ENCODE data around the gene IZUMO1R. TPM values are rescaled to one million over a fixed set of nuclear protein-coding genes. Genes with fewer than 3 reads are reported as not detected.
A peak's percentile ranks its signal among the peaks of the same experiment; 100 is the strongest.

Gene IZUMO1R
- total and polyA plus RNA-seq, 2 donors (not counting 3 experiments of a cell fraction or from before 2014, with no cell fraction given): not detected

GRCh38 chr11:94325681-94326080 is 21.3 kb downstream of the IZUMO1R start:
- Histone ChIP-seq H3K4me3 (replicated peaks in 1 of 3; ENCODE audit: insufficient read depth in 1 of 3, low read depth in 1 of 3, low read length in 3 of 3) (no peak overlapping the region), H3K27me3 (ENCODE audit: control insufficient read depth in 2 of 2, insufficient read depth in 2 of 2, low read length in 2 of 2) (no peaks in the 10 kb centered on the region), H3K9me1 (replicated peaks; ENCODE audit: control insufficient read depth, extremely low read depth, insufficient read depth, low read length) (no peaks in the 10 kb centered on the region), H2AFZ (ENCODE audit: low read depth, low read length) (no peak overlapping the region), H4K20me1 (replicated peaks; ENCODE audit: control insufficient read depth, extremely low read depth, insufficient read depth, low read length) (no peaks in the 10 kb centered on the region), H3K79me2 (ENCODE audit: control insufficient read depth, insufficient read depth, low read length) (no peaks in the 10 kb centered on the region), H3K9ac (replicated peaks; ENCODE audit: extremely low read depth, insufficient read depth, low read length) (no peak overlapping the region), H3K4me2 (ENCODE audit: insufficient read depth, low read length) (no peak overlapping the region), H3K36me3 (ENCODE audit: control insufficient read depth in 2 of 2, extremely low read depth in 1 of 2, insufficient read depth in 2 of 2, low read length in 2 of 2) (no peaks in the 10 kb centered on the region), H3K9me3 (replicated peaks; ENCODE audit: control insufficient read depth, insufficient read depth, low read length) (no peaks in the 10 kb centered on the region), H3K4me1 (ENCODE audit: control insufficient read depth, extremely low read depth, insufficient read depth, low read length) (no peaks in the 10 kb centered on the region), H3K27ac (ENCODE audit: insufficient read depth, low read depth, low read length) (no peak overlapping the region)
- dilution Hi-C loops (cut with MboI; ENCODE audit: extremely low pct_ligation_motif_present, low sequenced_read_pairs): no loop called here
- FAIRE-seq: peak; percentile 24
- intact Hi-C loops (cut with micrococcal nuclease): loop anchor here (1.0 to 10.0 kb wide), 3 partner anchors 89 to 403 kb away; no protein-coding TSS in a partner anchor
- peak; percentile 33 to 63 for TF ChIP-seq CTCF (IDR thresholded peaks at IDR 0.05; ENCODE audit: extremely low read depth in 1 of 2, insufficient read depth in 1 of 2, low read depth in 1 of 2, low read length in 2 of 2)
- no peak for TF ChIP-seq POLR2A (IDR thresholded peaks at IDR 0.05; ENCODE audit: low read depth, low read length)
- ChIA-PET POLR2A (no interaction called here), CTCF (interaction anchor here (1.7 kb wide), 1 partner anchor 11 kb away, joined by 4 read pairs; no protein-coding TSS in a partner anchor)
- peak; percentile 44 for DNase-seq (ENCODE audit: low read depth, low spot score)
- no TSS peak for BruUV-seq (replicated peaks)

- Histone ChIP-seq H3K36me3 (ENCODE audit: control insufficient read depth in 2 of 2, extremely low read depth in 1 of 2, insufficient read depth in 2 of 2, low read length in 2 of 2) (no peaks in the 10 kb centered on the region), H3K27me3 (ENCODE audit: control insufficient read depth in 2 of 2, insufficient read depth in 2 of 2, low read length in 2 of 2) (no peaks in the 10 kb centered on the region), H3K27ac (ENCODE audit: insufficient read depth, low read depth, low read length) (no peak overlapping the region), H3K4me1 (ENCODE audit: control insufficient read depth, extremely low read depth, insufficient read depth, low read length) (no peaks in the 10 kb centered on the region), H3K9me1 (replicated peaks; ENCODE audit: control insufficient read depth, extremely low read depth, insufficient read depth, low read length) (no peaks in the 10 kb centered on the region), H2AFZ (ENCODE audit: low read depth, low read length) (no peak overlapping the region), H3K4me3 (replicated peaks in 1 of 3; ENCODE audit: insufficient read depth in 1 of 3, low read depth in 1 of 3, low read length in 3 of 3) (no peak overlapping the region), H3K9me3 (replicated peaks; ENCODE audit: control insufficient read depth, insufficient read depth, low read length) (no peaks in the 10 kb centered on the region), H3K4me2 (ENCODE audit: insufficient read depth, low read length) (no peak overlapping the region), H3K79me2 (ENCODE audit: control insufficient read depth, insufficient read depth, low read length) (no peaks in the 10 kb centered on the region), H3K9ac (replicated peaks; ENCODE audit: extremely low read depth, insufficient read depth, low read length) (no peak overlapping the region), H4K20me1 (replicated peaks; ENCODE audit: control insufficient read depth, extremely low read depth, insufficient read depth, low read length) (no peaks in the 10 kb centered on the region)
- FAIRE-seq (no peak), DNase-seq (ENCODE audit: low read depth, low spot score) (no peak)
- intact Hi-C loops (cut with micrococcal nuclease): loop anchor here (5.0 to 10.0 kb wide), 2 partner anchors 88 to 405 kb away; no protein-coding TSS in a partner anchor
- dilution Hi-C loops (cut with MboI; ENCODE audit: extremely low pct_ligation_motif_present, low sequenced_read_pairs): no loop called here
- ChIA-PET CTCF (interaction anchor here (0.9 to 1.7 kb wide), 3 partner anchors 10 to 406 kb away, joined by 3 to 4 read pairs (median 4); no protein-coding TSS in a partner anchor), POLR2A (no interaction called here)
- no peak for TF ChIP-seq MYC (IDR thresholded peaks at IDR 0.05; ENCODE audit: low read depth, low read length)
- TF ChIP-seq FOS (IDR thresholded peaks at IDR 0.05; ENCODE audit: borderline replicate concordance, insufficient read depth, low read length): no peak
- no peak for TF ChIP-seq EZH2 (IDR thresholded peaks at IDR 0.05; ENCODE audit: borderline replicate concordance, low read depth, low read length, severe bottlenecking)
- no peak for TF ChIP-seq POLR2A (IDR thresholded peaks at IDR 0.05; ENCODE audit: low read depth, low read length)
- TF ChIP-seq JUN (IDR thresholded peaks at IDR 0.05; ENCODE audit: borderline replicate concordance, insufficient read depth, insufficient read length, low read depth): no peak
- TF ChIP-seq POLR2AphosphoS5 (IDR thresholded peaks at IDR 0.05; ENCODE audit: insufficient read depth, low read depth, low read length): no peak
- TF ChIP-seq GATA2 (IDR thresholded peaks at IDR 0.05; ENCODE audit: insufficient read depth, insufficient read length, low read depth, low read length): no peak
- no peak for TF ChIP-seq MAX (IDR thresholded peaks at IDR 0.05; ENCODE audit: insufficient read depth, insufficient read length)
- TF ChIP-seq CTCF (IDR thresholded peaks at IDR 0.05; ENCODE audit: extremely low read depth in 1 of 2, insufficient read depth in 1 of 2, low read depth in 1 of 2, low read length in 2 of 2): no peak
- no TSS peak for BruUV-seq (replicated peaks)
Measured at GRCh38 chr11:94326947-94327346, 22.6 kb downstream of the IZUMO1R start.

Data from endothelial cell of umbilical vein (primary cell).